Kidney epithelial cell (primary cell): ENCODE measurements around the gene DUOX2. TPM values are rescaled to one million over a fixed set of nuclear protein-coding genes. Genes with fewer than 3 reads are reported as not detected.

ENCODE experiments used
- DNase-seq: peaks from one replicate; pipeline ENCODE4 v3.0.0-alpha.2; 2010; ENCODE audit warnings: low read depth
- H3K27me3 ChIP-seq: 2 replicates; pipeline ENCODE4 v1.6.0; 2011; ENCODE audit warnings: low read length; ENCODE audit not compliant: control insufficient read depth, insufficient read depth
- H3K36me3 ChIP-seq: 2 replicates; pipeline ENCODE4 v1.5.1; 2011; ENCODE audit warnings: low read length; ENCODE audit not compliant: control insufficient read depth, insufficient read depth
- H3K4me3 ChIP-seq: 2 replicates; pipeline ENCODE4 v1.5.1; 2011; ENCODE audit warnings: low read depth, mild to moderate bottlenecking, control low read depth, low read length
- CTCF ChIP-seq: IDR thresholded peaks from 2 replicates; pipeline ENCODE4 v1.5.1; 2011; ENCODE audit warnings: mild to moderate bottlenecking, moderate library complexity, low read length, control low read depth, inconsistent platforms; ENCODE audit not compliant: insufficient read depth, poor library complexity, severe bottlenecking
- total RNA-seq: library from RNA; depleted of rRNA; stranded (reverse); fragments of >200 nt; gene quantifications from 2 replicates; pipeline ENCODE4 v1.2.3, GENCODE V29; 2015

DUOX2 gene
- total RNA-seq, 1 donor from 2014 or later = 0.08 TPM

- DNase-seq = no peak
- peaks cover 29% of the 10 kb centered on the region for H3K27me3 ChIP-seq
- H3K36me3 ChIP-seq = no peaks in the 10 kb centered on the region
- no peak for TF ChIP-seq CTCF
- H3K4me3 ChIP-seq = no peak overlapping the region
Measured at GRCh38 chr15:45120081-45120972, 6.4 kb upstream of the DUOX2 start.

GRCh38 chr15:45118996-45119395 lies 5.0 kb upstream of the DUOX2 start:
- peaks cover 38% of the 10 kb centered on the region for H3K27me3 ChIP-seq
- H3K4me3 ChIP-seq = no peak overlapping the region
- TF ChIP-seq CTCF = no peak
- DNase-seq = no peak
- H3K36me3 ChIP-seq = no peaks in the 10 kb centered on the region

- no peaks in the 10 kb centered on the region for H3K36me3 ChIP-seq
- DNase-seq = peak; percentile 53
- TF ChIP-seq CTCF = peak; percentile 100
- peaks cover 47% of the 10 kb centered on the region for H3K27me3 ChIP-seq
- H3K4me3 ChIP-seq = no peak overlapping the region
Measured at GRCh38 chr15:45118131-45118588, 4.2 kb upstream of the DUOX2 start.

GRCh38 chr15:45117308-45118130 lies 3.5 kb upstream of the DUOX2 start:
- Histone ChIP-seq H3K36me3 (no peaks in the 10 kb centered on the region), H3K4me3 (no peak overlapping the region), H3K27me3 (peaks cover 53% of the 10 kb centered on the region)
- TF ChIP-seq CTCF = no peak
- DNase-seq = no peak

GRCh38 chr15:45116482-45117307 lies 2.7 kb upstream of the DUOX2 start:
- TF ChIP-seq CTCF = no peak
- Histone ChIP-seq H3K4me3 (no peak overlapping the region), H3K27me3 (peaks cover 61% of the 10 kb centered on the region), H3K36me3 (no peaks in the 10 kb centered on the region)
- DNase-seq = no peak
